ENCODE measurements around the gene RASSF3.
A peak's percentile ranks its signal among the peaks of the same experiment; 100 is the strongest.

The RASSF3 gene

DNA sequence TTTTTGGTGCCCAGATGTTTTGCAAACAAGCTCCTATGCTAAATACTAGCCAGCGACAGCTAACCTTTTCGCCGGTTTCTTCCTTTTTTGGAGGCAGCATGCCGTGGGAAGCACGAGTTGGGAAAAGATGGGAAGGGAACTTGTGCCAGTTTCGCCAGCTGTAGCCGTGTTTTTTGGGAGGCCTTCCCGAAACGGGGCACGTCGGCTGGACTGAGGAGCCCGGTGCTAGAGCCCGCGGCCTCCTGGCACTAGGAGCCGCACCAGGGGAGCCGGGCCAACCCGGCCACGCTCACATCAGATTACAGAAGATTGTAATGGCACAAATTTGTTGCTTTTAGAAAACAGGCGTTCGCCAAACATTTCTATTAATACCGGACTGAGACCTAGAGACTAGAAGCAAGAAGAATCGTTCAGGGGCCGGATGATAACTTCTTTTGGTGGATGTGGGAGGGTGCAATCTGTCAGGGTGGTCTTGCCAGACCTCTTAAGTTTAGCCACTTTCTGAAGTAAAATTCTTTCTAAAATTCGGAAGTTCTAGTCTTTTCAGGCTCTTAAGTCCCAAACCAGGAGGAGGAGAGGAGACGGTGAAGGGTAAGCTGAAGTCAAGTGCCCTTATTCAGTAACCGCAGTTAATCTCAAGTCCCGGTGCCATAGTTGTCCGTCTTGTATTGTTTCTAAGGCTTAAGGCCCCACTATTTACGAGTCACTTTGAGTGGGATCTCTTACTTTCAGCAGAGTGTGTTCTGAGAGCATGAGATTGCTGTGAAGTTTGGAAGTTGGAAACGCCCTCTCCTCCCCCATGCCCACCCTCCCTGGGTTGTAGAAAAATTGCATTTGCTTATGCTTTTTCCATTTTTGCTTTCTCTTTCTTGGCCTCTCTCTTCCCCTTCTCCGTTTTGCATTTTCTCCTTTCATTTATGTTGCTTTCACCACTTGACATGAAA is 1.3 kb downstream of the RASSF3 start:
- peak overlapping the region; percentile 100 for H3K27ac ChIP-seq
- no peak for TF ChIP-seq ZFX (IDR thresholded peaks at IDR 0.05)
- TF ChIP-seq, protein P1, sequence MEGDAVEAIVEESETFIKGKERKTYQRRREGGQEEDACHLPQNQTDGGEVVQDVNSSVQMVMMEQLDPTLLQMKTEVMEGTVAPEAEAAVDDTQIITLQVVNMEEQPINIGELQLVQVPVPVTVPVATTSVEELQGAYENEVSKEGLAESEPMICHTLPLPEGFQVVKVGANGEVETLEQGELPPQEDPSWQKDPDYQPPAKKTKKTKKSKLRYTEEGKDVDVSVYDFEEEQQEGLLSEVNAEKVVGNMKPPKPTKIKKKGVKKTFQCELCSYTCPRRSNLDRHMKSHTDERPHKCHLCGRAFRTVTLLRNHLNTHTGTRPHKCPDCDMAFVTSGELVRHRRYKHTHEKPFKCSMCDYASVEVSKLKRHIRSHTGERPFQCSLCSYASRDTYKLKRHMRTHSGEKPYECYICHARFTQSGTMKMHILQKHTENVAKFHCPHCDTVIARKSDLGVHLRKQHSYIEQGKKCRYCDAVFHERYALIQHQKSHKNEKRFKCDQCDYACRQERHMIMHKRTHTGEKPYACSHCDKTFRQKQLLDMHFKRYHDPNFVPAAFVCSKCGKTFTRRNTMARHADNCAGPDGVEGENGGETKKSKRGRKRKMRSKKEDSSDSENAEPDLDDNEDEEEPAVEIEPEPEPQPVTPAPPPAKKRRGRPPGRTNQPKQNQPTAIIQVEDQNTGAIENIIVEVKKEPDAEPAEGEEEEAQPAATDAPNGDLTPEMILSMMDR (conservative IDR thresholded peaks at IDR 0.05), result no peak

DNA sequence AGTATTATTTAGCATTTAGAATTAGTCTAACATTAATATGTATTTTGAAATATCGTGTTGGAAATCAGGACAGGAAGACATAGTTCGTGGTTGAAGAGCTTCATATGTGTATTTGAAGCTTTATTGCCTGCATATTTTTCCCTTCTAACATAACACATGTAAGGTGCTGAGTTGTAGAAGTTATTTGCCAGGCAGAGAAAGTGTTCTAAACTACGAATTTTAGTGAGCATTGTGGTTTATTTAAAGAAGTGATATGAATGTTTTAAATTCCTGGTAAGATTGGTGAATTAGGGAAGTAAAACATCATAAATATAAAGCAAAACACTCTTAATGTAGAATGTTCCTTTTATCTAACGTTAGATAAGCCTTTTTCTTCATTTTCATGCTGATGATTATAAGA is 2.5 kb downstream of the RASSF3 start:
- TF ChIP-seq ZFX (IDR thresholded peaks at IDR 0.05), result no peak
- TF ChIP-seq, protein P1 (conservative IDR thresholded peaks at IDR 0.05), result no peak

DNA sequence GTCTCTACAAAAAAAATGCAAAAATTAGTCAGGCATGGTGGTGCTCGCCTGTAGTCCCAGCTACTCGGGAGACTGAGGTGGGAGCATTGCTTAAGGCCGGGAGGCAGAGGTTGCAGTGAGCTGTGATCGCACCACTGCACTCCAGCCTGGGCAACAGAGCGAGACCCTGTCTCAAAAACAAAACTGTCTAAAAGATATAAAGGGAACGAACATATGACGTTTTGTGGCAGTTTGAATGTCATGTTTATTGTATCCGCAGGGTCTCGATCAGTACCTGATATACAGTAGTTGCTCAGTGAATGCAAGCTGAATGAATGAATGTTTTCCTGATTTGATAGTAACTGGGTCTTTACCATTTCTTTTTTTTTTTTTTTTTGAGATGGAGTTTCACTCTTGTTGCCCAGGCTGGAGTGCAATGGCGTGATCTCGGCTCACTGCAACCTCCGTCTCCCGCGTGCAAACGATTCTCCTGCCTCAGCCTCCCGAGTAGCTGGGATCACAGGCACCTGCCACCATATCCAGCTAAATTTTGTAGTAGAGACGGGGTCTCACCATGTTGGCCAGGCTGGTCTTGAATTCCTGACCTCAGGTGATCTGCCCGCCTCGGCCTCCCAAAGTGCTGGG is 3.6 kb downstream of the RASSF3 start:
- H3K27ac ChIP-seq, result peak overlapping the region; percentile 54

More for the DNA sequence above, 2.5 kb downstream of the RASSF3 start:
- H3K27ac ChIP-seq, result peak overlapping the region; percentile 100

DNA sequence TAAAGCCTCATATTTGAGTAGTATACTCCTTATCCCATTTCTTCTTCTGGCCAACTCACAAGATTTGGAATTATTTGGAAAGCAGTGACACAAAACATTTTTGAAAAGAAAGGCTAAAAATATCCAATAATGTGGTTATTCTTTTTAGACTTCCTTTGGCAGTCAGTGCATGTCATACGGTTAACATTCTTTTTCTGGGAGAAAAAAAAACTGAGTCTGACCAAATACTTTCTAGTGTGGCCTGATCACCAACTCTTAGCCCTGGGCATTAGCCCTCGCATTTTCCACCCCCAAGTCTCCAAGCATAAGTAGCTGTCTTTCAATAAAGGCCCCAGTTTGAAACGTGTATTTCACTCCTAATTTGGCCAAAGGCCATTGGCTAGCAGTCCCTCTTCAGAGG is 5.9 kb downstream of the RASSF3 start:
- TF ChIP-seq, protein P1 (conservative IDR thresholded peaks at IDR 0.05), result no peak
- TF ChIP-seq ZFX (IDR thresholded peaks at IDR 0.05), result no peak
- H3K27ac ChIP-seq, result no peak overlapping the region; the same call in 1 of the 2 replicates

DNA sequence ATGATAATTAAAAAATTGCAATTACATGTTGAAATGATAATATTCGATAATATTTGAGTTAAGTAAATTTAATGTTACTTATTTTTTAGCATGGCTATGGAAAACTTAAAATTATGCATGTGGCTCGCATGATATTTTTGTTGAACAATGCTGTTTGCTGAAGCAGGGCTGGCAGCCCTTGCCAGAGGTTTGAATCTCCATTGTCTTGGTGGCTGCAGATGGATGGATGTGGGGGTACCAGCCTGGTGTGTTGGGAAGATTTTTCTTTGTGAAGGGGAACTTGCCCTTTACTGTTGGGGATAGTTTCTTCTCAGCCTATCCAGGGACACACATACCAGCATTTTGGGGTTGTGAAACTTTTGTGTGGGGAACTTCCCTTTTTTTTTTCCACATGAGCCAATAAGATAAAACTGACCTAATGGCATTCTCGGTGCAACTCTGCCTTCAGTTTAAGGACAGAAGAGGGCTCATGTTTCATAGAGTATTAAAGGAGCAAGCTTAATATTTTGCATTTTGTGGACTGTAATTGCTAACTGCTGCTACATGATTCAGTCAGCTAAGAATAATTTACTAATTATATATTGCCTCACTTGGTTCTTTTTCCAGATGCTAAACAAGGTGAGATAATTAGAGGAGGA is 8.8 kb downstream of the RASSF3 start:
- H3K27ac ChIP-seq, result peak overlapping the region; percentile 24; the same call in 1 of the 2 replicates
- TF ChIP-seq, protein P1 (conservative IDR thresholded peaks at IDR 0.05), result no peak
- no peak for TF ChIP-seq ZFX (IDR thresholded peaks at IDR 0.05)

DNA sequence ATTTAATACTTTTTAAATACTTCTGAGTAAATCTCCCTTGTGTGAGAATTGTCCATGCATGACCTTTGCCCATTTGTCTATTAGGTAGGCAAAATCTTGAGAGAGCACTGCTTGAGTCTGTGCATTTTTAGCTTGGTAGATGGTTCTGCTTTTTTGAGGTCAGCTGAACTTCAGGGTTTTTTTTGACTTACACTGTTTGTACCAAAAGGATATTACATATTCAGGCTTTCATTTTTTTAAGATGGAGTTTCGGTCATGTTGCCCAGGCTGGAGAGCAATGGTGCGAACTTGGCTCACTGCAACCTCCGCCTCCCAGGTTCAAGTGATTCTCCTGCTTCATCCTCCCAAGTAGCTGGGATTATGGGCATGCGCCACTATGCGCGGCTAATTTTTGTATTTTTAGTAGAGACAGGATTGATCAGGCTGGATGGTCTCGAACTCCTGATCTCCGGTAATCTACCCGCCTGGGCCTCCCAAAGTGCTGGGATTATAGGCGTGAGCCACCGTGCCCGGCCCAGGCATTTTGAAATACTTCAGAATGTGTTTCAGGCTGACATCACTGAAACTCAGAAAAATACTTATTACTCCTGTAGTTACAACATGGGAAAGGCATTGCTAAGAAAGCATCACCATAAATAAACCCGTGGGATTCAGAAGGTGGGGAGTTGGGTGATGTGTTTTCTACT is 11.1 kb downstream of the RASSF3 start:
- H3K27ac ChIP-seq, result no peak overlapping the region; the same call in 1 of the 2 replicates
- TF ChIP-seq ZFX (IDR thresholded peaks at IDR 0.05), result no peak
- TF ChIP-seq, protein P1 (conservative IDR thresholded peaks at IDR 0.05), result no peak

DNA sequence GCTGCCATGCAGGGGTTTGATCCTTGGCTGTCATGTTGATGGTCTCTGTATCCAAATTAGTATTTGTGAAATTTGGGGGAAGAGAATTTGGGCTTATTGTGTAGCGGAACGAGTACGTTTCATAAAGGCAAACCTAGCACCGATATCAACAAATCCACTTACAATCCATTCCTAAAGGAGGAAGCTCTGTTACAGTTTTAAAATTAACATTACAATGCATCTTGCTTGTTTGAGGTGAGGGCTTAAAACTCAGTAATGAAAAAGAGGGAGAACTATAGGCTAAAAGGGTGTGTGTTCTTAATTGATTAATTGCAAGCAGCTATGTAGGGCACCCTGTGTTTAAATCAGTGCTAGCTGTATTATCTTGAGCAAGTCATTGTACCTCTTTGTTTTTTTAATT is 13.7 kb downstream of the RASSF3 start:
- H3K27ac ChIP-seq, result peak overlapping the region; percentile 84

More for the DNA sequence above, 13.7 kb downstream of the RASSF3 start:
- TF ChIP-seq, protein P1 (conservative IDR thresholded peaks at IDR 0.05), result no peak
- no peak for TF ChIP-seq ZFX (IDR thresholded peaks at IDR 0.05)
